ENCODE measurements around the gene MAP4K3. TPM values are rescaled to one million over a fixed set of nuclear protein-coding genes. Genes with fewer than 3 reads are reported as not detected.

MAP4K3 gene
- total RNA-seq, 1 donor from 2014 or later: 58.1 TPM

DNA sequence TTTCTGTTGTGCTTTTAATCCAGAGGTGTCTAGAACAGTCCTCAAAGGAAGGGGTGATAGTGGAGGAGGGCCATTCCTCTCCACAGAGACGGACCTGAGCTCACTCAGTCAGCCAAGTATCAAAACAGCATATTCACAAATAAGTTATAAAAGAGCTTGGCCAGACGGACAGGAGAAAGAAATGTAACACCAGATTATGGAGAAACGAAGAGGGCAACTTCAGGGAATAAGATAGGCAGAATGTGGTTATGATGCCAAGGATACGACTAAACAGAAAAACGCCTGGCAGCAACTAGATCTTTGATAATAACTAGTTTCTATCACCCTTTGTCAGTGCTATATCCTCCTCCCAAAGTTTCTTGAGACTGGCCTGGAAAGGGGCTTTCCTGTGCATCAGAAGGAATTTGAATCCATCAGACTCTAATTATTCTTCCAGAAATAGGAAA lies 42.5 kb downstream of the MAP4K3 start:
- Histone ChIP-seq H3K4me3 (ENCODE audit: insufficient read depth, low read depth, low read length) (no peak overlapping the region), H3K9me3 (ENCODE audit: insufficient read depth, low read depth, low read length) (no peaks in the 10 kb centered on the region), H3K27ac (ENCODE audit: low read depth, low read length) (no peak overlapping the region), H3K4me2 (ENCODE audit: low read length) (no peak overlapping the region), H3K27me3 (ENCODE audit: insufficient read depth, low read length) (no peaks in the 10 kb centered on the region), H2AFZ (ENCODE audit: low read depth, low read length) (no peak overlapping the region), H3K36me3 (ENCODE audit: insufficient read depth, low read length) (no peaks in the 10 kb centered on the region), H3K4me1 (ENCODE audit: insufficient read depth, low read length) (no peaks in the 10 kb centered on the region), H3K79me2 (ENCODE audit: insufficient read depth, low read length) (peaks cover 94% of the 10 kb centered on the region), H4K20me1 (ENCODE audit: insufficient read depth, low read length) (peaks cover 73% of the 10 kb centered on the region), H3K9ac (ENCODE audit: low read length) (no peak overlapping the region)
- no peaks in the 10 kb centered on the region for H3K27me3 Mint-ChIP-seq (ENCODE audit: low read depth, unreplicated experiment)
- DNase-seq (ENCODE audit: low read depth) (no peak), FAIRE-seq (no peak)
- no peak overlapping the region for H3K27ac Mint-ChIP-seq (ENCODE audit: unreplicated experiment)
- no peaks in the 10 kb centered on the region for H3K9me3 Mint-ChIP-seq (ENCODE audit: unreplicated experiment)
- no peak for TF ChIP-seq EZH2 (IDR thresholded peaks at IDR 0.05; ENCODE audit: insufficient read depth, low read length)
- TF ChIP-seq, protein P1, sequence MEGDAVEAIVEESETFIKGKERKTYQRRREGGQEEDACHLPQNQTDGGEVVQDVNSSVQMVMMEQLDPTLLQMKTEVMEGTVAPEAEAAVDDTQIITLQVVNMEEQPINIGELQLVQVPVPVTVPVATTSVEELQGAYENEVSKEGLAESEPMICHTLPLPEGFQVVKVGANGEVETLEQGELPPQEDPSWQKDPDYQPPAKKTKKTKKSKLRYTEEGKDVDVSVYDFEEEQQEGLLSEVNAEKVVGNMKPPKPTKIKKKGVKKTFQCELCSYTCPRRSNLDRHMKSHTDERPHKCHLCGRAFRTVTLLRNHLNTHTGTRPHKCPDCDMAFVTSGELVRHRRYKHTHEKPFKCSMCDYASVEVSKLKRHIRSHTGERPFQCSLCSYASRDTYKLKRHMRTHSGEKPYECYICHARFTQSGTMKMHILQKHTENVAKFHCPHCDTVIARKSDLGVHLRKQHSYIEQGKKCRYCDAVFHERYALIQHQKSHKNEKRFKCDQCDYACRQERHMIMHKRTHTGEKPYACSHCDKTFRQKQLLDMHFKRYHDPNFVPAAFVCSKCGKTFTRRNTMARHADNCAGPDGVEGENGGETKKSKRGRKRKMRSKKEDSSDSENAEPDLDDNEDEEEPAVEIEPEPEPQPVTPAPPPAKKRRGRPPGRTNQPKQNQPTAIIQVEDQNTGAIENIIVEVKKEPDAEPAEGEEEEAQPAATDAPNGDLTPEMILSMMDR (IDR thresholded peaks at IDR 0.05; ENCODE audit: insufficient read depth, low read depth, low read length): no peak
- peaks cover 27% of the 10 kb centered on the region for H3K4me1 Mint-ChIP-seq (ENCODE audit: low read depth, unreplicated experiment)
- H3K4me3 Mint-ChIP-seq (ENCODE audit: unreplicated experiment): no peak overlapping the region
- H3K36me3 Mint-ChIP-seq (ENCODE audit: low read depth, unreplicated experiment): peaks cover 3% of the 10 kb centered on the region

DNA sequence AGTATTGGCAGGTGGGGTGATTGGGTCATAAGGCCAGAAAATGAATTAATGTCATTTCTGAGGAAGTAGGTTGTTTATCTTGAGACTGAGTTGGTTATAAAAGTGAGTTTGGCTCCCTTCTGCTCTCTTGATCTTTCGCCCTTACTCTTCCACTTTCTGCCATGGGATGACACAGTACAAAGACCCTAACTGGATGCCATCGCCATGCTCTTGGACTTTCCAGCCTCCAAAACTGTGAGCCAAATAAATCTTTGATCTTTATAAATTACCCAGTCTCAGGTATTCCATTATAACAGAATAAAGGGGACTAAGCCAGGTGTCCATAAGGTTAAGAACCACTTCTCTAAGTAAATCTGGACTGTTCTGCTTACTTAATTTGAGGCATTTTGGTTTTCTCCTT lies 44.4 kb downstream of the MAP4K3 start:
- Histone ChIP-seq H3K79me2 (ENCODE audit: insufficient read depth, low read length) (peaks cover 95% of the 10 kb centered on the region), H3K9me3 (ENCODE audit: insufficient read depth, low read depth, low read length) (no peaks in the 10 kb centered on the region), H3K27ac (ENCODE audit: low read depth, low read length) (no peak overlapping the region), H3K4me2 (ENCODE audit: low read length) (no peak overlapping the region), H3K4me3 (ENCODE audit: insufficient read depth, low read depth, low read length) (no peak overlapping the region), H3K36me3 (ENCODE audit: insufficient read depth, low read length) (no peaks in the 10 kb centered on the region), H2AFZ (ENCODE audit: low read depth, low read length) (no peak overlapping the region), H3K4me1 (ENCODE audit: insufficient read depth, low read length) (no peaks in the 10 kb centered on the region), H3K27me3 (ENCODE audit: insufficient read depth, low read length) (no peaks in the 10 kb centered on the region), H3K9ac (ENCODE audit: low read length) (no peak overlapping the region), H4K20me1 (ENCODE audit: insufficient read depth, low read length) (peaks cover 76% of the 10 kb centered on the region)
- H3K4me3 Mint-ChIP-seq (ENCODE audit: unreplicated experiment): no peak overlapping the region
- H3K36me3 Mint-ChIP-seq (ENCODE audit: low read depth, unreplicated experiment): peaks cover 3% of the 10 kb centered on the region
- H3K9me3 Mint-ChIP-seq (ENCODE audit: unreplicated experiment): no peaks in the 10 kb centered on the region
- DNase-seq (ENCODE audit: low read depth) (no peak), FAIRE-seq (no peak)
- TF ChIP-seq EZH2 (IDR thresholded peaks at IDR 0.05; ENCODE audit: insufficient read depth, low read length): no peak
- TF ChIP-seq, protein P1 (IDR thresholded peaks at IDR 0.05; ENCODE audit: insufficient read depth, low read depth, low read length): no peak
- H3K27ac Mint-ChIP-seq (ENCODE audit: unreplicated experiment): no peak overlapping the region
- no peaks in the 10 kb centered on the region for H3K27me3 Mint-ChIP-seq (ENCODE audit: low read depth, unreplicated experiment)
- peaks cover 28% of the 10 kb centered on the region for H3K4me1 Mint-ChIP-seq (ENCODE audit: low read depth, unreplicated experiment)

DNA sequence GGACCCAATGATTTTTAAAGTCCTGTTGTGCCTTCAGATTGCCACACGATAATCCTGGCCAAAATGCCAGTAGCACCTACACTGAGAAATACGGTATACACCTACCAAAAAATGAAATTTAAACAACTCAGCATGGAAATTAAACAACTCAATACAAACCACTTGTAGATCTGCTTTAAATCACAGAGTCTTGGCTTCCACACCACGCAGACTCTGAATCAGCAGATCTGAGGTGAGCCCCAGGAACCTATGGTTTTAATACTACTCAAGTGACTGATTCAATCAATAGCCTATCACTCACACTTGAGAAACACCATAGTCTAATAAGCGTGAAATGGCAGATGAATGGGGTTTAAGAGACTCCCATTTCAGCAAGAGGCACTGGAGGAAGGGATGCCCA lies 46.9 kb downstream of the MAP4K3 start:
- peaks cover 23% of the 10 kb centered on the region for H3K4me1 Mint-ChIP-seq (ENCODE audit: low read depth, unreplicated experiment)
- H3K27me3 ChIP-seq (ENCODE audit: insufficient read depth, low read length): no peaks in the 10 kb centered on the region
- H3K4me2 ChIP-seq (ENCODE audit: low read length): no peak overlapping the region
- TF ChIP-seq EZH2 (IDR thresholded peaks at IDR 0.05; ENCODE audit: insufficient read depth, low read length): no peak
- TF ChIP-seq, protein P1 (IDR thresholded peaks at IDR 0.05; ENCODE audit: insufficient read depth, low read depth, low read length): no peak
- no peak overlapping the region for H3K27ac Mint-ChIP-seq (ENCODE audit: unreplicated experiment)
- peaks cover 91% of the 10 kb centered on the region for H3K79me2 ChIP-seq (ENCODE audit: insufficient read depth, low read length)
- H3K4me1 ChIP-seq (ENCODE audit: insufficient read depth, low read length): no peaks in the 10 kb centered on the region
- H3K4me3 Mint-ChIP-seq (ENCODE audit: unreplicated experiment): no peak overlapping the region
- peaks cover 3% of the 10 kb centered on the region for H3K9me3 Mint-ChIP-seq (ENCODE audit: unreplicated experiment)
- no peaks in the 10 kb centered on the region for H3K27me3 Mint-ChIP-seq (ENCODE audit: low read depth, unreplicated experiment)
- H3K9ac ChIP-seq (ENCODE audit: low read length): no peak overlapping the region
- no peaks in the 10 kb centered on the region for H3K9me3 ChIP-seq (ENCODE audit: insufficient read depth, low read depth, low read length)
- FAIRE-seq (no peak), DNase-seq (ENCODE audit: low read depth) (no peak)
- H2AFZ ChIP-seq (ENCODE audit: low read depth, low read length): no peak overlapping the region
- no peaks in the 10 kb centered on the region for H3K36me3 ChIP-seq (ENCODE audit: insufficient read depth, low read length)
- H3K27ac ChIP-seq (ENCODE audit: low read depth, low read length): no peak overlapping the region
- H3K4me3 ChIP-seq (ENCODE audit: insufficient read depth, low read depth, low read length): no peak overlapping the region
- H3K36me3 Mint-ChIP-seq (ENCODE audit: low read depth, unreplicated experiment): peaks cover 6% of the 10 kb centered on the region
- peaks cover 62% of the 10 kb centered on the region for H4K20me1 ChIP-seq (ENCODE audit: insufficient read depth, low read length)

Data from astrocyte (in vitro differentiated cells and primary cell).